HG03354 (cell line): Measurements from ENCODE around the gene TADA2A.

Experiments used
- ATAC-seq: cut with Tn5 transposase; IDR thresholded peaks from one replicate; pipeline ENCODE4 v1.9.1; 2021; ENCODE audit warnings: mild to moderate bottlenecking; ENCODE audit not compliant: unreplicated experiment, poor library complexity, severe bottlenecking

Gene TADA2A

DNA sequence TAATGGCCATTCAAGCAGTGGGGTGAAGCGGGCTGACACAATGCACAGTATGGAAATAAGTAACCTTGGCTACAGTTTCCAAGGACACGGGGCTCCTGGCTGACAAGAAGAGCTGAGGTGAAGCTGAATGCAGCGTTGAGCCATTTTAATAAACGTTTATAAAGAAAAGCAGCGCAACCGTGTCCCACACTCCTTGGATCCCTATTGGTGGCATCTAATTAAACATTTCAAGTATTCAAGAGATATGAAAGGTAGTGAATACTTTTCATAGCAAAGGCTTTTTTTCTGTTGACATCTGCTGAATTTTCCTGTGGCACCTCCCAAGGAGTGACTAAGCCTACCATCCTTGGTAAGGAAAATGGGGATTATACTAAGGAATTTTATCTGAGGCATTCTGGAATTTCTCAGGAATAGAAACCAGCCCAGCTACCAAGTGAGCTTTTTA, 109.5 kb downstream of the TADA2A start:
- no peak for ATAC-seq

DNA sequence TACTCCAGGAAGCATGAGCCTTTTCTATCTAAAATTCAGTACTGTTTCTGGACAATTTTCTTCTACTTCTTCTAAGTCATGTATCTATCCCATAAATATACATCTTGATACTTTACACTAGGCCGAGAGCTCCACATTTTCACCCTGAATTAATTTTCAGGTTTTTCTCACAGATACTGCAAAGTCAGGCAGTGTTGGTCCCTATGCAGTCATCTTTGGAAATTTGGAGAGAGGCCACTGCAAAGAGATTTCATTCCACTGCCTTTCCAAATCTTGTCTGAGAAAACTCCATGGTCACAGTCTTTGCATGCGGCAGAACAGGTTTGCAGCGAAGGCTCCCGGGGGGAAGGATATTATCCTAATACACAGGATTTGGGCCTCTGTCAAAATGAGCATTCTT, 111.2 kb downstream of the TADA2A start:
- no peak for ATAC-seq

DNA sequence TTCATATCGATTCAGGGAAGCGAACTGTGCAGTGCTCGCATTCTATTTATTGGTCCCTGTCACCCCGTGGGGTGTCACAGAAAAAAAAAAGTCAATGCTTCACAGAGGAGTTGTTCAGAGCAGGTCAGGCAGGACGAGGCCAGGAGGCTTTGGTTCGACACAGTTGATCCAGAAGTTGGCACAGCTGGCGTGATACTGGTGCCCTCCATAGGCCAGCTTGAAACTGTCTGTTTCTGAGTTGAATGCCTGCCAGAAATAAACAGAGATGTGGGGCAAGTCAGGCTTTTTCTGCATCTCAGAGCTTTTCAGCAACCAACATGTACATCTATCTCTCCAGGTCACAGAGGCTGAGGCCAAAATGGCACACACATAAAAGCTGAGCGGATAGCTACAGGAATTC, 112.1 kb downstream of the TADA2A start:
- no peak for ATAC-seq

DNA sequence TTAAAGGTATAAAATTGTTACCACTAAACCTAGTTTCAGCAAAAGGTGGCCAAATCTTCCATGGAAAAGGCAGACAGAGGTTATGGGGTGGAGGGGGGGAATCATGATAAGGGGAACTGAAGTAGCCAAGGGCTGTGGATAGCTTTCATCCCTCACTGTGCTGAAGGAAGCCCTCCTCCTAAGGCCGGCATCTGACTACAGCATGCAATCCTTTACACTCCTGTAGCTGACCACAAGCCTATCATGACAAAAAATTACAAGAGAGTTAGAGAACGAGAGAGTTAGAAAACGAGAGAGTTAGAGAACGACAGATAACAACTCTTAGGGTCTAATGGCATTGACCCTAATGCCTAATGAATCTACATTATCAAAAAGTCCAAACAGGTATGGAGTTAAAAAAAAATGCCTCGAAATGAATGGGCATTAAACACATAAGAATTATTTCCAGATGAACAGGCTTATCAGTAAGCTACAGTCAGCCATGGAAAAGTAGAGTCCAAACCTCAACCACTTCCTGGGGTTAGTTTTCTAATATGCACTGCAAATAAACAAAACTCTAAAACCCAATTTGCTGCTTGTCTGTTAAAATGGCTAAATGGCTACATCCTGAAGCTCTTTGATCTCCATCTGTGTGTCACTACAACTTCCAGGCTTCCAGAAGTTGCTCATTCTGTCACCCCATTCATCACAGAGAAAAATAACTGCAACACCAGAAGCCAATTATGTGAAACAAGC, 112.7 kb downstream of the TADA2A start:
- ATAC-seq, result no peak

DNA sequence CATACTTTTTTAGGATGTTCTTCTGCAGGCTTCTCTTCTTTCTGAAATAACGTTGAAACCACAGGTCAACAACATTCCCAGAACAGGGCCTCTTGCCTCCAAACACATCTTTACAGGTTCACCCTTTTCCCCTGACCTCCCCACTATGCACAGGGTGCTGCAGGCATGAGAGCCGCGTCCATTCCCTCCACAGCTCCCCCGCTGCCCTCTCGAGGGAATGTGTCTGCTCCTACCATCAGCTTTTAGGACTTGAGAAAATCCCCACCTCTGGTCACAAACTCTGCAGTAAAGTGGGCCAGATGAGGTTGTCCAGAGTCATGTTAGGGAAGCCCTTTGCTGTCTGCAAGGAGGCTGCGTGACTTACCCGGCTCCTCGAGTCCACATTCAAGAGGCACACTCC, 113.5 kb downstream of the TADA2A start:
- no peak for ATAC-seq

DNA sequence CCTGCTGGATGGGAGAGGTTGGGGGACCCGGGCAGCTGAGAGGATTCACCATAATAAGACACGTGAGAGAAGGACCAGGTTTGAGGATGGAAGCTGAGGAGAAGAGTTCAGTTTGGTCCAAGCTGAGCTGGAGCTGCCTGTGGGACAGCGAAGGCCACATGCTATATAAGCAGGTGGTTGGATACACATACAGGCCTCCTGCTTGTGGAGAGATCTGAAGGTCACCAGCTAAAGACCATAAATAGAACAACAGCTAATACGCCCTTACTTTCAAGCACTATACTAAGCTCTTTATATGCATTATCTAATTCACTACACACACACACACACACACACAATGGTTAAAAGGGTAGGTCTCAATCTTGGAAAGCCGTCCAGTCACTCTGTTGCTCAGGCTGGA, 115.1 kb downstream of the TADA2A start:
- no peak for ATAC-seq

DNA sequence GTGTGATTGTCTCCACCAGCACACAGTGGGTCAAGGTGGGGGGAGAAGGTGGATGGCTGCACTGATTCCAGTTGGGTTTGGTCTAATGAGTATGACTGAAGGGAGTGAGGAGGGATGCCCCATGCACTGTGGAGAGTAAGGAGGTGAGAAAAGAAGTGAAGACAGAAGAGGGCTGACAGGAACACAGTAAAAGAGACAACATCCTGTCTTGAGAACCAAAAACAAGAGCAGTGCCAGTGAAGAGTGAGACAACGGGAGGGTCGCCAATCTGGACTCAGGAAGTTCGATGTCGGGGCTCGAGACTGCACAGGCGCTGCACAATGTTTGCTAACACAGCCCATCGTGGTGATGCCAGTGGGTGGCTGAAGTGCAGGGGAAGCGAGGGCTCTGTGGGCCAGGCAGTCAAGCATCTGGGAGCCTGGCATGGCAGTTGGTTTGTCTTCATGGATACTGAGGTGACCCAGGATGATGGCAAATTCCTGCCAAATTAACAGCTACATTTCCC, 117.1 kb downstream of the TADA2A start:
- no peak for ATAC-seq

DNA sequence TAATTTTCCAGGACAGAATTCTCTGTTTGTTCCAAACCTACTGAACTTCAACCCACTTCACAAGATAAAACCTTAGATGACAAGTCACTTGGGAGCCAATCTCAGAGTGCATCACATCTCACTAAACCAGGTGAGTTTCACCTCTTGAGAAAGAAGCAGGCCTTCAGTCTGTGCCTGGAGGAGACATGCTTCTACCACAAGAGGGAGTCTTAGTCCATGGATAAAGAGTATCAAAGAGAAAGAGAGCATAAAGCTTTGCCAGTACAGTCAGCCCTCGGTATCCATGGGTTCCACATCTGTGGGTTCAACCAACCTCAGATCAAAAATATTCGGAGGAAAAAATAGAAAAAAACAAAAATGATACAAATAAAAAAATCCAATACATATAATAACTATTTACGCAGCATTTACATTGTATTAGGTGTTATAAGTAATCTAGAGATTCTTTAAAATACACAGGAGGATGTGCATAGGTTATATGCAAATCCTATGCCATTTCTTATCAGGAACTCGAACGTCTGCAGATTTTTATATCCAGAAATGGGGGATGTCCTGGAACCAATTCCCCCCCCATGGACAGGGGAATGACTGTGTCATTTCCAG, 120.7 kb downstream of the TADA2A start:
- no peak for ATAC-seq
